ENCODE data around the gene COTL1.
A peak's percentile ranks its signal among the peaks of the same experiment; 100 is the strongest.

Gene COTL1

DNA sequence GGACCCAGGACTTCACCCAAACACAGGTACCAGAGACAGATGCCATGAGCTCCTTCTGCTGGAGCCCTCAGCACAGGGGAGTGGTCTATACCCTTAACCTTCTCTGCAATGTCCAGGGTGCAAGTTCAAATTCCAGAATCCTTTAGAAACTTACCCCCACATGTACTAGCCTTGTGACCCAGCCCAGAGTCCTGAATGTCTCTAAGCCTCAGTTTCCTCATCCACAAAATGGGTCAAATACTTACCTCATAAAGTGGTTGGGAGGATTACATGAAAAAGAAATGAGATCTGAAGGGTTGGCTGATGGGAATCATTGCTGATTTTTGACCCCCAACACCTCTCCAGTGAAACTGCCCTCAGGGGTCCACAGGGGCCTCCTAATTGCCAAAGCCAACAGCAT, 21.7 kb downstream of the COTL1 start:
- no peak for DNase-seq (ENCODE audit: low read depth in 2 of 2)

GRCh38 chr16:84595052-84595481, 22.8 kb downstream of the COTL1 start:
- DNase-seq (ENCODE audit: low read depth in 2 of 2) = no peak

GRCh38 chr16:84594725-84595038, 23.2 kb downstream of the COTL1 start:
- DNase-seq (ENCODE audit: low read depth in 2 of 2) = no peak

DNA sequence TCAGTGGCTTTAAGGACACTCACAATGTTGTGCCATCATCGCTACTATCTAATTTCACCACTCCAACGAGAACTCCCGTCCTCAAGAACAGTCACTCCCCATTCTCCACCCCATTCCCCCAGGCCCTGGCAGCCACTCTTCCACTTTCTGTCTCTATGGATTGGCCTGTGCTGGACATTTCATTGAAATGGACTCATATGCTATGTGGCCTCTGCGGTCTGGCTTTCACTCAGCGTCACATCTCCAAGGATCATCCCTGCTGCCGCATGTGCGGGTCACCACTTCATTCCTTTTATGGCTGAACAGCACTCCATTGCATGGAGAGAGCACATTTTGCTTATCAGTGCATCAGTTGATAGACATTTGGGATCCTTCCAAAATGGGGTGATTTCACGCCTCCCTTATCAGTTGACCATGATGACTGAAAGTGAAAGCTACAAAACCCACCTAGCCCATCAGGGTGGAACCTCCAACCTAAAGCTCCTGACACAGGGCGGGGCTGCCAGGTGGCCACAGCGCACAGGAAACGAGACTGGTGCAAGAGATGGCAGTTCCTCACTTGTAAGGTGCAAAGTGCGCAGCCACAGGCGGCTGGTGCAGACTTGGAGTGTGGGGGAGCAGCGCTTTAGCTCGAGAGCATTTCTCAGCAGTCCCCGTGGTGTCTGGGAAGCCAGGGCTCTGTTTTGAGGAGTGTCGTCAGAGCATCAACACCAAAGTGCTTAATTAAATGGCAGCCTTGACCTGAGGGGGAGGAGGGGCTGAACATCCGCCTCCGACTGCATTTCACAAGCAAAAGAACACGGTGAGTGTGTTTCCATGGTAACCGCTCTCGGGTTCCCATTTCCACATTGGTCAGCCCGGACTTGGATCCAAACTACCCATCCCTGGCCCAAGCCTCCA, 23.8 kb downstream of the COTL1 start:
- DNase-seq (ENCODE audit: low read depth in 2 of 2) = peak in 1 of 2 donors; percentile 44

- no peak for DNase-seq (ENCODE audit: low read depth in 2 of 2)
These were observed 25.2 kb downstream of the COTL1 start for GRCh38 chr16:84592718-84593117.

GRCh38 chr16:84589975-84590719, 27.7 kb downstream of the COTL1 start:
- DNase-seq (ENCODE audit: low read depth in 2 of 2) = no peak

DNA sequence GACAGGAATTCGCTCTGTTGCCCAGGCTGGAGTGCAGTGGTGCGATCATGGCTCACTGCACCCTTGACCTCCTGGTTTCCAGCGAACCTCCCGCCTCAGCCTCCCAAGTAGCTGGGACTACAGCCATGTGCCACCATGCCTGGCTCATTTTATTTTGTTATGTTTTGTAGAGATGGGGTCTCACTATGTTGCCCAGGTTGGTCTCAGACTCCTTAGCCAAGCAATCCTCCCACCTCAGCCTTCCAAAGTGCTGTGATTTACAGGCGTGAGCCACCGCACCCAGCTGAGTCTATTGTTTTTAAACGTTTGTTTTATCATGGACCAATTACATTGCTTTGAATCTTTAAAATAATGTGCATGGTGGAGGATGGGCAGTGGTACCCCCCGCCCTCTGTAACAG, 28.9 kb downstream of the COTL1 start:
- no peak for DNase-seq (ENCODE audit: low read depth in 2 of 2)

- no peak for DNase-seq (ENCODE audit: low read depth in 2 of 2)
These were observed 32.0 kb downstream of the COTL1 start for GRCh38 chr16:84585886-84586285.

- no peak for DNase-seq (ENCODE audit: low read depth in 2 of 2)
These were observed 32.4 kb downstream of the COTL1 start for GRCh38 chr16:84585467-84585866.

DNA sequence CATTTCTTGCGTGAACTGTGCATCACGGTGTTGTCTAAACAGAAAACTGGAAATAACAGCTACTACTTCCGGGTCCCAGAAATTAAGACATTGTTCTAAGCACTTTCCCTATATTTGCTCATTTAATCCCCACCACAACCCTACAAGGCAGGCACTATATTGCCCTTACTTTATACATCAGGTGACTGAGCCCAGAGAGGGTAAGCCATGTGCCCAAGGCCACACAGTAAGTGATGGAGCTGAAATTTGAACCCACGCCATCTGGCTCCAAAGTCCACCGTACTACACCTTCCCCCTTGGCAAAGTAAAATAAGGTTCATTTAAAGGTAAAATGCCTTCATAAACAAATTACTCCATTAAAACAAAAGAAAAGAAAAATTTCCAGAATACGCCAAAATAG, 33.2 kb downstream of the COTL1 start:
- DNase-seq (ENCODE audit: low read depth in 2 of 2) = no peak

DNA sequence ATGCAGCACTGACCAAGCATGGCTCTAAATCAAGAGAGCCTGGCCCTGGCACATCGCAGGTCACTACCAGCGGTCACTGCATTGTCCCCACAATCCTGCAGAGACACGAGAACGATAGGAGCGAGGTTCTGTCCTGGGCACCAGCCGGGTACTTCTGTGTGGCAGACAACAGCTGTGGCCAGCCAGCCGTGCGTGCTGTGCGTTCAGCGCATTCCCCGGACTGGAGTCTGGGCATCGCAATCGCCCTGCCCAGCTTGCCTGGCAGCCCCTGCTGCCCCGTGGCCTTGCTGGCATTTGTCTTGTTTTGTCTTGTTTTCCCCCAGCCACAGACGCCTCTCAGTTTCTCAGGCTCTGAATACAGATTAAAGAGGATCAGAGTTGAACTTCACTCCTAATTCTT, 33.9 kb downstream of the COTL1 start:
- DNase-seq (ENCODE audit: low read depth in 2 of 2) = no peak

- DNase-seq (ENCODE audit: low read depth in 2 of 2) = no peak
These were observed 34.8 kb downstream of the COTL1 start for GRCh38 chr16:84582958-84583516.

GRCh38 chr16:84581158-84581557, 36.7 kb downstream of the COTL1 start:
- no peak for DNase-seq (ENCODE audit: low read depth in 2 of 2)

DNA sequence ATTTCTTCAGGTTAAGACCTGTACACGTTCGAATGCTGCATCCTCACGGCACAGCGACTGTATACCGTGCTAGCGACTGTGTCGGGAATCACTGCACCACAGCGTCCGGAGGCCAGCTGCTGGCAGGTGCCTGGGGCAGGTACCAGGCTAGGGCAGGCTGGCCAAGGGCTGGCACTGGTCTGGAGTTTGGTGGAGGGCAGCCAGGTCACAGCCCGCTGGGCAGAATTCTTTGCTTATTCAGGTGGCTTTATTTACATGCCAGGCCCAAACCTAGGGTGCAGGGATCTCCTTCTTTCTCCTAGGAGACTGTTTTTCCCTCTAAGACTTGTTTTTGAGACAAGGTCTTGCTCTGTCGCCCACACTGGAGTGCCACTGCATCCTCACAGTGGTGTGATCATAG, 37.9 kb downstream of the COTL1 start:
- DNase-seq (ENCODE audit: low read depth in 2 of 2) = no peak

DNA sequence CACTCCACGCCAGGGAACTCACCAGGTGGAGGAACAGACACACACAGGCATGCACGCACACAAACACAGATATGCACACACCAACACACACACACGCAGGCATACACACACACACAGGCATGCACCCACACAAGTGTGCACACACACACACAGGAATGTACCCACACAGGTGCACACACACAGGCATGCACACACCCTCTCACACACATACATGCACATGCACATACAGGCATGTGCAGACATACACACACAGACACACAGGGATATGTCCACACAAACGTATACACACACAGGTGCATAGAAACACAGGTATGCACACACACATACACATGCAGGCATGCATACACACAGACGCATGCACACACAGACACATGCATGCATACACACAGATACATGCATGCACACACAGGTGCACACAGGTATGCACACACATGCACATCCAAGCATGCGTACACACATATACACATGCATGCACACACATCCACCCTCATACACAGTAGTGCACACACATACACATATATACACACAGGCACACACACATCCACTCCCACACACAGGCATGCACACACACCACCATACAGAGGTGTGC, 39.2 kb downstream of the COTL1 start:
- no peak for DNase-seq (ENCODE audit: low read depth in 2 of 2)

- DNase-seq (ENCODE audit: low read depth in 2 of 2) = no peak
These were observed 40.7 kb downstream of the COTL1 start for GRCh38 chr16:84577034-84577803.

DNA sequence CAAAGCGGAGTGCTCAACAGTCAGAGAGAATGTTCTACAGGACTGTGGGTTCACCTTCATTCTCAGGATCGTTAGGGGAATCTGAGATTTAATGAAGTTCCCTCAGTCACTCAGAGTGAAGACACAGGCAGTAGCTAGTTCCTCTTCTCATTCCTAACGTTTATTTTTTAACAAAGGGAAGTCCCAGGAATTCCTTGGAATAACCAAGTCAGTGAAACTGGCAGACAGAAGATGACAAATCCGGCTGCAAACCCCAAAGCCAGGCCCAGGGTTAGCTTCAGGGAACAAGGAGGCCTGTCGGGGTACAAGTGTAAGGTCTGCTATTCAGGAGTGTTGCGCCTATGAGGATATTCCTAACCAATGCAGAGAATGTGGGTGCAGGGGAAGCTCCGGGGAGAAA, 42.0 kb downstream of the COTL1 start:
- DNase-seq (ENCODE audit: low read depth in 2 of 2) = no peak

DNA sequence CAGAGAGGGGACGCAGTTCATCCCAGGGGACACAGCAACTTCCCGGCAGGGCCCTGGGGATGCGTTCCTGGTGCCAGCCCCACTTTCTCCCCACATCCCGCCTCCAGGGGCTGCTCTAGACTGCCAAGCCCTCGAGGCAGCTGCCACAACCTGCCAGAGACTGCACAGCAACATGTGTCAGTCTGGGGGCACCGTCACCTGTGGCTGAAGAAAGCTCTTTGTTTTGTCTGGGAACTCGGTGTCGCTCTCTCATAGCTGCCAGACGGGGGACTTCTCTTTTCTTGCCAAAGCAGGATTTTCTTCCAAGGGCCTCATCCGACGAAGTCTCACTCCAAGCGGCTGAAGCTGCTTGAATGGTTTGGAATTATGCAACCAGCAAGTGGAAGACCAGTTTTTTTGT, 43.7 kb downstream of the COTL1 start:
- DNase-seq (ENCODE audit: low read depth in 2 of 2) = no peak

DNA sequence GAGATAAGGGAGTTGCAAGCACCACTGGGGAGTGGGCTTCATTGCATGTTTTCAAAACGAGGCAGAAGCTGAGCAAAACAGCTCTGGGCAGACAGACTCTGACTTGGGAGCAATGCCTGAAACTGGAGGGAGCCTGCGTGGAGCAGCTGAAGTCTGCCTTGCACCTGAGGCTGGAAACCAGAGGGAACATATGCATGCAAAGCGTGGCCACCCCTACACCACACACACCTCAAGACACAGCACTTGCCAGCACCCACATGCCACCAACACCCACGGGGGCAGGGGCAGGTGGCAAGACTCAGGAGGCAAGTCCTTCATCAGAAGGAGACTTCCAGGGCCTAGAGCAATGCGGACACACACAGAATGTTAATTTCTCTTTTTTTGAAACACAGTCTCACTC, 45.8 kb downstream of the COTL1 start:
- DNase-seq (ENCODE audit: low read depth in 2 of 2) = no peak

- no peak for DNase-seq (ENCODE audit: low read depth in 2 of 2)
These were observed 46.4 kb downstream of the COTL1 start for GRCh38 chr16:84571506-84571905.

GRCh38 chr16:84570739-84571403, 47.0 kb downstream of the COTL1 start:
- DNase-seq (ENCODE audit: low read depth in 2 of 2) = no peak

Data from stimulated activated CD4-positive, alpha-beta T cell treated with anti-CD3 and anti-CD28 coated beads, Interleukin-1b, Interleukin-23, amount 100 ng/mL, for 1 hour (primary cell).